ENCODE results near the gene MROH2B.

The MROH2B gene

DNA sequence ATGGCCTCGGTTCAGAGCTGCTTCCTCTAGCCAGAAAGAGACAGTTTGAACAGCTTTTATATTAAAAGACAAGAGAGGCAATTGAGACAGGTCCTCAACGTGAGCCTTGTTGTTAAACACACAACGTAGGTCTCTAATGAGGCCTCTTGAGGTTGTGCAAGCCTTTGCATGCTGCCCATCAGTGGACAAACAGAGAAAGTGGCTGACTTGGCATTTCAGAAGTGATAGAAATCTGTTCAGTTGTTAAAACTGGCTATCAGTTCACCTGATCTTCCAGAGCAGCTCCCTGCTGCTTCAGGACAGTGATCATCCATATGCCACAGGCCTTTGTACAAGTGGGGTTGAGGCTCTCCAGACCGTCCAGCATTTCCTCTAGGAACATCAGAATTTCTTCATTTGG lies 58.8 kb downstream of the MROH2B start:
- DNase-seq, result no peak

DNA sequence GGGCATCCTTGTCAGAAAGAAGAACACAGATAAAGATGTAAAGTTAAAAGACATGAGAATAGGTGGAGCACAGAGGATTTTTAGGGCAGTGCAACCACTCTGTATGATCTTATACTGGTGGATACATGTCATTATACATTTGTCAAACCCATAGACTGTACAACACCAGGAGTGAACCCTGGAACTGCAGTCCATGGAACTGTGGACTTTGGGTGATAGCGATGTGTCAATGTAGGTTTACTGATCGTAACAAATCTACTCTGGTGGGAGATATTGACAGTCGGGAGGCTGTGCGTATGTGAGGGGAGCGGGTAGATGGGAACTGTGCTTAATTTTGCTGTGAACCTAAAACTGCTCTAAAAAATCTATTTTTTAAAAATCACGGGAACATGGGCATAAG lies 60.6 kb downstream of the MROH2B start:
- no peak for DNase-seq

DNA sequence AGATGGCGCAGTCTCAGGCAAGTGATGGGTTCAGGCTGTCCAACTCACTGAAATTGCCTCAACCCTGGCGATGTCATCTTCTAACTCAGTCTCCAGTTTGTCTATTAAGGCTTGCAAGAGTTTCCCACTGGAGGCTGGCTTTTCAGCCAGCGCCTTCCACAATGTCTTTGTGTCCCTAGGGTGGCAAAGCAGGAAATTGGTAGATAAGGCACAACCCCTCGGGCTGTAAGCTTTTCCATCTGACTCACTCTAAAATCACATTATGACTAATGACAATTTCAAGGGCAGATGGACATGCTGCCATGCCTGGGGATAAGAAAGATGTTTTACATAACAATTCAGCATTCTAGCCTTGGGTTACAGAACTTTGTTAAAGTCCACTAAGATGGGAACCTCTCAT lies 61.9 kb downstream of the MROH2B start:
- no peak for DNase-seq

DNA sequence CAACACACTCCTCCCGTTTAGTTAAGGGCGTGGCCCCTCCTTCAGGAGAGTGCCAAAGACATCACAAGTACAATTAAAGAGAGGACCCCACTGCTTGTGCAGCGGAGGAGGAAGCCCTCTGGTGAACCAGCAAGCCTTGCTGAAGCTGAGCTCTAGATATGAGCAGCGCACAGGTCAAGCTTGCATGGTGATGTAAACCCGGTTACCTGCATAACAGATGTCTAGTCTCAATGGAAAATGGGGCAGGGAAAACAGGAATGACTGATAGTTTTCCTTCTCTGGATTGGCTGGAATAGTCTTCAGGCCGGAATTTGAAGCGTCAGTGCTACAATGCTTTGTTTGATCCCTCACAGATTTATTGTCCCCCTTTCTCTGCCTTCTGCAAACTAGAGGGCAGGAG lies 66.2 kb downstream of the MROH2B start:
- no peak for DNase-seq

DNA sequence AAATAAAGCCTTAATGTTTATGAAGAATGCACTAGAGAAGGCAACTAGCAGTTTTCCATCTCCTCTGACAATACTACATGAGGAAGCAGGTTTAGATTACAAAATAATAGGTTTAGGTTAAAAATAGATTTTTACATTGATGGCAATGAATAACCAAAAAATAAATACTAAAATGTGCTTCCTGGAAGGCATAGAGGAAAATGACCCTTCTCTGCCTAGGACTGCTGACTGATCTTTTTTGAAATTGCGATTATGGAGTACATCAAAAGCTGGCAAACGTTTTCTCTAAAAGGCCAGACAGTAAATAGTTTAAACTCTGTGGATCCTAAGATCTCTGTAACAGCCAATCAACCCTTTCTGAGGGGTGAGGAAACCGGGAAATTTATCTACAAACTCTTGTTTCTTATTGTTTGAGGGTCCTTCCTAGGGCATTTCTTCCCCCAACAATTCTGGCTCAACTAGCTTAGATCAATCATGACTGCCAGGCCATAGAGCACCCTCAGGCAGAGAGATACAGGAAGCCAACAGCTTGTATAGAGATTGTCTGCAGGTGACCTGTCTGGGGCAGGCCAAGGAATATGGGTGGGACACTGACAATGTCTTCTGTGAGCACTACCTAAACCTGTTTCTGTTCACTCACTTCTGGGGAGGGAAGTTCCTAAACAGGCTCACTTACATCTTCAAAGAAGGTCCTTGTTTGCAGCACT lies 67.3 kb downstream of the MROH2B start:
- DNase-seq, result no peak

DNA sequence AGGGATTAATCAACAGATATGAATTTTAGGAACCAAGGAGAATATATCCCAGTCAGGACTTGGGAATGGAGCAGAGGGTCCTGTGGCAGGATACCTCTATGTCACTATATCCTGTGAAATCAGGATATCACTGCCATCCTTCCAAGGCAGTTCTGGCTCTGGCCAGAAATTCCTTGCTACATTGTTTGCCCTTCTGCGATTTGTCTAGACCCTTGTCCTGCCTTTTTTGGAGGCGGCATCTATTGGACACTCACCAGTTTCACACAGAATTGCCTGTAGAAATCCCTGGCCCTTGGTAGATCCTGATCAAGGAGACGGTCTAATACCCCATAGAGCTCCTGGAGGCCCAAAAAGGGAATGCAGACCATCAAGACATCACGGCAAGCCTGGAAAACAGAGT lies 71.2 kb downstream of the MROH2B start:
- no peak for DNase-seq

DNA sequence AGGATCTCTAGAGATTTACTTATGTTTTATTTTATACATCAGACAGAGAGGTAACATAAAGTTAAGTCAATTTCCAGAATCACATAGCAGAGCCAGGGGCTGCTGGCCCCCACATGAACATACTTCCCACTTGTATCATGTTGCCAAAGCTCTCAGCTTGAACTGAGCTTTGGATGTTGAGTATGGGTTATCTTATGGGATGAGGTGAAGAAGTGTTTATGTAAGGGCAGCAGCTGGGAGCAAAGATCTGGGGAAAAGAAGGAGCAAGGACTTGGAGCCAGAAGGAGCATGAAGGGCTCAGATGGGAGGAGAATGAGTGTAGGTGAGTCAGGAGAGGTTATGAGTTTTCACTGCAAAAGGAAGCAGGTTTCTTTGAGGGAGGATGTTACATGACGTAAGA lies 72.0 kb downstream of the MROH2B start:
- DNase-seq, result no peak

DNA sequence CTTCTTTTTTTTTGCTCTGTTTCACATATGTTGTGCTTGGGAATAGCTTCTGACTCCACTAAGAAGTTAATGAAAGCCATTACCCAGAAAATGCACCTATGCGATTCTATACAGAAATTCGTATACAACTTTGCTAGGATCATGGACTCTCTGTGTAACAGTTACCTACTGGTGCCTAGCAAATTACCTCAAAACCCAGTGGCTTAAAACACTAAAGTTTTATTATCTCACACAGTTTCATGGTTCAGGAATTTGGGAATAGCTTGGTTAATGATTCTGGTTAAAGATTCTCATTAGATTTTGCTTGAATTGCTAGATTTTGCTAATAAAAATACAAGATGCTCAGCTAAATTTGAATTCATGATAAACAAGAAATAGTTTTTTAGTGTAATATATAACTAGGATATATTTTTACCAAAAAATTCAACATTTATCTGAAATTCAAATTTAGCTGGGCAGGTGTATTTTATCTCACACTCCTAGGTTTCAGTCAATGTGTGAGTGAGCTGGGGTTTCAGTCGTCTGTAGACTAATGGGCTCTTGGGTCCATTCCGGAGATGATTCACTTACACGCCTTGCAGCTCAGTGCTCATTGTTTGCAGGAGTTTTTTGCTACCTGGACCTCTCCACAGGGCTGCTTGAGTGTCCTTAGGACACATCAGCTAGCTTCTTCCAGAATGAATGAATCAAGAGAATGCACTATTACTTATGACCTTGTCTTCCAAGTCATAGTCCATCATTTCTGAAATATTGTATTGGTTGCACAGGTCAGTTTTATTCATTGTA lies 75.1 kb downstream of the MROH2B start:
- no peak for DNase-seq

DNA sequence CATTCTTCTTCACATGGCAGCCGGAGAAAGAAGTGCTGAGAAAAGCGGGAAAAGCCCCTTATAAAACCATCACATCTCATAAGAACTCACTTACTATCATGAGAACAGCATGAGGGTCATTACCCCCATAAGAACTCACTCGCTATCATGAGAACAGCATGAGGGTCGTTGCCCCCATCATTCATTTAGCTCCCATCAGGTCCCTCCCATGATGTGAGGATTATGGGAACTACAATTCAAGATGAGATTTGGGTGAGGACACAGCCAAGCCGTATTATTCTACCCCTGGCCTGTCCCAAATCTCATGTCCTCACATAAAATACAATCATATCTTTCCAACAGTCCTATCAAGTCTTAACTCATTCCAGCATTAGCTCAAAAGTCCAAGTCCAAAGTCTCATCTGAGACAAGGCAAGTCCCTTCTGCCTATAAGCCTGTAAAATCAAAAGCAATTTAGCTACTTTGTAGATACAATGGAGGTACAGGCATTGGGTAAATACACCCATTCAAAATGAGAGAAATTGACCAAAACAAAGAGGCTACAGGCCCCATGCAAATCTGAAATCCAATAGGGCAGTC lies 79.1 kb downstream of the MROH2B start:
- no peak for DNase-seq

DNA sequence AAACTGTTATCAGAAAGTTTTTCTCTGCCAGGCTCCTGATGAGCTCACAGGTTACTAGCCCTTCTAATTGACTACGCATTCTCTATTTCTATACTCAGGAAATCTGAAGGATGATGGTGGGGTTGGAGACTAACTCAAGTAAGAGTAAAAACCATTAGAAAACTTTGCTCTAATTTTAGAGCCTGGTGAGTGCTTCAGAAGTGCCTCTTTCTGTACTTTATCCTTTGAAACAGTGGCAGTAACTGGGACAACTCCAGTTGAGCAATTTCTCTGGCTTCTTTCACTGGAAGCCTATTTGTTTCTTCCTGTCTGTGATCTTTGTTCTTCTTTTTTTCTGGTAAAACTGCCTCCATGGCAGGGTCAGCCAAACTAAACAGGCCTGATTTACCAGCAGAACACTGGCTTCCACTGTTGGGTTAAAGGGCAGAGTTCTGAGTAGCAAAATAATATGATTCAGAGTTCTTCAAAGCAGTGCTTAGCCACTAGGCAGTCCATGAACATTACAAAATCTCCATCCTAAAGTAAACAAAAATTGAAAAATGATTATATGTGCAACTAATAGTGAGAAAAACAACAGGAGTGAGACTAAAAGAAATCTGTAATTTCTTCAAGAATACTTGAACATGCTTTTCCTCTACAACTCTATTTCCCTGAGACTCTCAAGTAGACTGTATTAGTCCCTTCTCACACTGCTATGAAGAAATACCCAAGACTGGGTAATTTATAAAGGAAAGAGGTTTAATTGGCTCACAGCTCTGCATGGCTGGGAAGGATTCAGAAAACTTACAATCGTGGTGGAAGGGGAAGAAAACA lies 79.8 kb downstream of the MROH2B start:
- DNase-seq, result no peak

DNA sequence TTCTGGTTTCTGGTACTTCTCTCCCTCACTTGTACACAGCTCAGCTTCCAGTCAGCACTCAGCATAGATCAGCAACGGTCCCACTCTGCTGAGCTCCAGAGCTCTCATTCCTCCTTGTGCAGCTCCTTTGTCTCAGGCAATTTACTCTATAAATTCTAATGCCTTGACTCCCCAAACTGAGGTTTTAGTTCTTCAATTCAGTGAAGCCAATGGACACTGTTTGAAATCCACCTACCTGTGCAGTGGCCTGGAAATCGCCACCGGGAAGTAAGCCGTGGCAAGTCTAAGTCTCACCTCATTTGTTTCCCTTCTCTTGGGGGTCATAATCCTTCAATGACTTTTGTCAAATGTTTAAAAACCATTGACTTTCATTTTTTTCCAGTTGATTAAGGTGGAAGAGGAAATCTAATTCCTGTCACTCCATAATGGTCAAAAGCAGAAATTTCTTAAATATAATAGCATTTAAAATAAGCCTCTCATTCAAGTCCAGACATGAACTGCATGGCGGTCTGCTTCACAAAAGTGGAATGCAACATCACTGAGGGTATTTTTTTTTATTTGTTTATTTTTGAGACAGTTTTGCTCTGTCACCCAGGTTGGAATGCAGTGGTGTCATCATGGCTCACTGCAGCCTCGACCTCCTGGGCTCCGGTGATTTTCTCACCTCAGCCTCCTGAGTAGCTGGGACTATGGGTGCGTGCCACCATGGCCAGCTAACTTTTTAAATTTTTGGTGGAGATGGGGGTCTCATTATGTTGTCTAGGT lies 82.2 kb downstream of the MROH2B start:
- no peak for DNase-seq

DNA sequence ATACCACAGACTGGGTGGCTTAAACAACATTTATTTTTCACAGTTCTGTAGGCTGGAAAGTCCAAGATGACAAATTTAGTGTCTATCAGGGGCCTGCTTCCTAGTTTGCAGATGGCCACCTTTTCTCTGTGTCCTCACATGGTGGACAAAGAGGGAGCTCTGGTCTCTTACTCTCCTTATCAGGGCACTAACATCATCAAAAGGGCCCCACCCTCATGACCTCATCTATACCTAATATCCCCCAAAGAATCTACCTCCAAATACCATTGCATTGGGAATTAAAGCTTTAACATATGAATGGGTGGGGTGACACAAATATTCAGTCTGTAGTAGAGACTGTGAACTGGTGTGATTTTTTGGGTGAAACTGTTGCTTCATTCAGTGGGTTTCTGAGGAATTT lies 83.8 kb downstream of the MROH2B start:
- no peak for DNase-seq

DNA sequence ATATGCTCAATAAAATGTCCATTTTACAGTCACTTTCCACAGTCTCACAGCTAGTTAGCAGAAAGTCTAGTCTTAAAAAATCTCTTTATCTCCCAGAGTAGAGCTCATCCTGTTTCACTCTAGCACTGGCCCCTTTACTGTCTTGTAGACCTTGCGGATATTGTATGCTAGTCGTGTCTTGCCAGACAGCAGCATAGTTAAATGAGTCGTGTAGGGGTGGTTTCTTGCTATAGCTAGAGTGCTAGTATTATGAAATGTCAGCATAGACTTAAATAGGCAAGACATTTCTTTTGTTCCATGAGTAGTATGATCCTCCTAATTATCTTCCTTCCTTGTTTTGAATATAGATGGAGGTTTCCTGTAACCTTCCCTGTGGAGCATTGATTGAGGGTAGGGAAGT lies 84.5 kb downstream of the MROH2B start:
- DNase-seq, result no peak

DNA sequence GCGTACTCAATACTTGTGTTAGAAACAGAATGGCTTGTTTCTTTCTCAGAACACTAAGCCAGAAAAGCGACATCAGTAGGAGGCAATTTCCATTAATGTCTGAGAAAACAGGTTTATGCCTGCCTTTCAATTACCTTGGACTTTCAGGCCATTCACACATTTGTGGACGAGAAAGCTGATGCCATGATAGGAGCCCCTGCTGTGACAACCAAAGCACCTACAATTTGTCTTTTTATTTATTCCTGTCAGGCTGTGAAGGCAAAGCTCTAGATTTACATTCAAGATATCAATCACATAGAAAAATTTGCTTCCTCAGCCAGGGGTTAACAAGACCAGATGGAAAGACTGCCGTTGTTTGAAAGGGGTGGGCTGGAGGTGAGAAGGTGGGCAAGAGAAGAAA lies 85.6 kb downstream of the MROH2B start:
- DNase-seq, result no peak

DNA sequence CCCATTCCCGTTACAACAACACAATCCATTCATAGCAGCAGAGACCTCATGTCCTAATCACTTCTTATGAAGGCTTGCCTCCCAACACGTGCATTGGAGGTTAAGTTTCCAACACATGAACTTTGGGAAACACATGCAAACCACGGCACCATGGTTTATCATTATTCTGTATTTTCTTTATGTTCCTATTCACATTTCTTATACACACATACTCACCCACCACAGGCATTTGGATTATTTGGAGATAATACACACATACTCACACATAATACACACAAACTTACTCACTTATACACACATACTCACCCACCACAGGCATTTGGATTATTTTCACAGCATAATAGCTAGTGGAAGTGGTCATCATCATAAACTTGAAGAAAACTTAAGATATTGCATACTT lies 86.3 kb downstream of the MROH2B start:
- DNase-seq, result no peak

DNA sequence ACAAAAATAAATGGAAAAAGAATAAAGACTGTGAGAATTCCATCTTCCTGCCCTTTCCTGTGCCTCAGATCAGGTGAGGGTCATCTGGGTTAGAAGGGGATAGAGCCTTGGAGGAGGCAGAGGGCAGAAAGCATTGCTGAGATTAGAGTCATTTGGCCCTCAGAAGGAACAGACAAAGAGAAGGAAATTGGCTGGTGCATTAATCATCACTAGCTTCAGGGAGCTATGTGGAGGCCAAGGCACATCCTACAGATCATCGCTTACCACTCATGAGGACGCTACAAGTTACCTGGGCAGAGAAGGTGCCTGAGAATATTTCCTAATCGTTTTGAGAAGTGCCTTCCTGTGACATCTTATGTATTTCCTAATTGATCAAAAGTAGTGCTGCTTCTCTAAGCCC lies 87.4 kb downstream of the MROH2B start:
- no peak for DNase-seq

DNA sequence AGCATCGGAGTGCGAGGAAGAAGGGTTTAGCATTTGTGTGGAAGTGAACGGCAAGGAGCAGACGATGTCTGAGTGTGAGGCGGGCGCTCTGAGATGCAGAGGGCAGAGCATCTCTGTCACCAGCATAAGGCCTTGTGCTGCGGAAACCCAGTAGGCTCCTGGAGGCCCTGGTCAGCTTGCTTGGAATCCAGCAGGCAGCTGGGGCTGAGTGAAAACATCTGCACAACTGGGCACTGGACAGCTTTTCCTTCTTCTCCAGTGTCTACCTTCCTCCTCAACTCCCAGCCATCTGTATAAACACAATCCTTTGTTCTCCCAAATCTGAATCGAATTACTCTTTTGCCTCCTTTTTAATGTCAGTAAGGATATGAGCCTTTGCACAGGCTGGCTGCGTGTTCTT lies 89.7 kb downstream of the MROH2B start:
- no peak for DNase-seq

DNA sequence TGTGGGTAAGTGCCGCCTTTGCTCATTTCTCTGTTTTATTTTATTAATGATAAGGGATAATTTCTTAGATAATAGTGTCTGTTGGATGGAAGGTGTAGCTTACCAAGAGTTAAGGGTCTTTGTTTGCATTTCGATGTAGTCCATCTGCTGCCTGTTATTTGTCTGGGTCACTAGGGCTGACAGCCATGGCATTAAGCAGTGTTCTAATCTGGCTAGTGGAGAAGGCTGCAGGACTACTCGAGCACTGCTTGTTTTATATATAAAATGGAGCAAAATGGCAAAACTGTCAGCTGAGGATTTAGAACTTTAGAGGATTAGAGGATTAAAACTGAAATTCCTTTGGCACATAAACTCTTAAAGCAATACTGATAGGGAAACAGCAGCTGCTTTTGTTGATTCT lies 94.3 kb downstream of the MROH2B start:
- no peak for DNase-seq

DNA sequence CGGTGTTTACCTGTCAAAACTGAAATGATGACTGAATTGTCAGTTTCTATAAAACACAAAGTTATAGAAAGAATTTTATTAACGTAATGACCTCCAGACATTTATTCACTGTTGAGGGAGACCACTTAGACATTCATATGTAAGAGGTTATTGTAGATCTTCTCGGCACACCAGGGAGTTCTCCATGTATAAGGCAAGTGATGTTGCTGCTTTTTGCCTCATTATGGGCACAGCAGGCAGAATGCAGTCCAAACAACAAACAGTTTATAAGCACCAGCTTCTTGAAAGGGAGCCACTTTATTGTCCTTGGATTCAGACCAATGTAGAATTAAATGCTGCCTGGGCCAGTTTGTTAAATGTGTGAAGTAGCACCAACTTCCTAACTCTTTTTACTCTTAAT lies 95.1 kb downstream of the MROH2B start:
- no peak for DNase-seq

DNA sequence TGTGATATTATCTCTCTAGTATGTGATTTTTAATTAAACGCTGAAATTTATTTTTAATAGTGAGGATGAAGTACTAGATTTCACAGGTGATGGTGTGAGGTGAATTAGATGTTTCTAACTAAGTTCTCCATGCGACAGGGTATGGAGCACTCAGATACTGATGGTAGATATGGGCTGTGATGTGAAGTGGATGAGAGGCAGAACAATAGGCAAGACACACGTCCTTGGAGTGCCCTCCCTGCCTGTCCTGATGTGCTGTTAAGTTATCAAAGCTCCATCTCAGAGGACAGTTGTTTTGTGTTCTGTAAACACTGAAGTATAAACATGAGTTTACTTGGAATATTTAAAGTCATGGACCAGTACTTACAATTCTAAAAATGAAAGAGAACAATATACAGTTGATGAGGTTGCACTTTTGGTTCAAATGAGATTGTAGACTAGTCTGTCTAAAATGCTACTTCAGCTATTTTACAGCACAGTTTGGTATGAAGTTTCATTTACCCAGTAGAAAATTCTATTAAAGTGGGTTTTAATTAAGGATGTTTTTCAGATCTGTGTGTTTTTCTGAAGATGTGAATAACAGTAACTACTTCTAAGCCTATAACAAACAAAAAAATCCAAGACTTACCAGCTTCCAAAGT lies 97.7 kb downstream of the MROH2B start:
- no peak for DNase-seq

DNA sequence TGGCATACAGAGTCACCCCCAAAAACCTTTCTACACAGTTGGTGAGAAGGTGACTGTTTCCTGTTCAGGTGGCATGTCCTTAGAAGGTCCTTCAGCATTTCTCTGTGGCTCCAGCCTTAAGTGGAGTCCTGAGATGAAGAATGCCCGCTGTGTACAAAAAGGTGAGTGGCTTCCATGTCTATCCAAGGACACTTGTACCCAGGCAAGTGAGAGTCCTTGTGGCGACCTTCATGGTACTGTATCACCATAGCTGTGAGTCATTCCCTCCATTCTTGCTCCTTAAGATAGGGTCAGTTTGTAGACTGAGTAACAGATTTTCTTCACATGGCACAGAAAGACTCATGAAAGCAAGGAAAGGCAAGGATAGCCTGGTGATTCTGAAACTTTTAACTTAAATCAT lies 98.7 kb downstream of the MROH2B start:
- DNase-seq, result no peak

Data from NCI-H187 (cell line).